ENCODE results near the gene DMAP1. TPM values are rescaled to one million over a fixed set of nuclear protein-coding genes. Genes with fewer than 3 reads are reported as not detected.

Gene DMAP1
- polyA plus RNA-seq, 3 donors, result 18.9 to 51.4 (median 21.3) TPM

DNA sequence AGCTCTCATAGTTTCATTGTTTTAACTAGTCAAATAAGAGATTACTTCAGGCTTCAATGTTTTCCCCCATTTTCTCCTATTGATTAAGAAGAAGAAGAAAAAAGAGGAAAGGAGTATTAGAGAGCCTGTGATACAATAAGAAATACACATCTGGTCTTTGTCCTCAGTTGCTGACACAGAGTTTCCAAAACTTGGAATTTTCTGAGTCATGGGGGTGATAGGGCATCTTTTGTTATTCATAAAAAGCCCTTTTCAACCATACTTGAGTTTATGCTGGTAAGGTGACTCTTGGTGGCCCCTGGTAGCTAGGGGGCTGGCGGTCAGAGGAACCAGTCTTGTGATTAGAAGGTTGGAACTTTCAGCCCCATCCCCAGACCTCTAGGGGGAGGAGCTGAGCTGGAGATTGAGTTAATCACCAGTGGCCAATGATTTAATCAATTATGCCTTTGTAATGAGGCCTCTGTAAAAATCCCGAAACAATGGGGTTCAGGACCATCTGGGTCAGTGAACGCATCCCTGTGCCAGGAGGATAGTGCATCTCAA lies 42.9 kb upstream of the DMAP1 start:
- intact Hi-C loops (cut with micrococcal nuclease), result no loop called here
- no peaks in the 10 kb centered on the region for H3K4me1 Mint-ChIP-seq
- H3K27me3 Mint-ChIP-seq (ENCODE audit: low read depth in 3 of 3), result peaks cover 0 to 7% (median 6%) of the 10 kb centered on the region in 3 donors
- H3K9ac ChIP-seq (ENCODE audit: insufficient read depth, low read length, poor library complexity, severe bottlenecking), result no peak overlapping the region
- H3K27ac Mint-ChIP-seq, result no peak overlapping the region
- no peak for DNase-seq
- peaks cover 18 to 43% (median 27%) of the 10 kb centered on the region in 7 donors for H3K9me3 Mint-ChIP-seq
- H2AFZ ChIP-seq (ENCODE audit: insufficient read depth, low read depth, low read length, poor library complexity, severe bottlenecking), result no peak overlapping the region
- WGBS (ENCODE audit: insufficient coverage), result 71% methylated on average over 2 of the region's 3 CpGs
- no peaks in the 10 kb centered on the region for H3K27me3 ChIP-seq (ENCODE audit: control insufficient read depth in 2 of 2, insufficient read depth in 2 of 2, low read length in 2 of 2)
- H3K4me3 ChIP-seq (replicated peaks in 1 of 3; ENCODE audit: low read depth in 2 of 3, low read length in 3 of 3), result no peak overlapping the region
- no peaks in the 10 kb centered on the region for H3K79me2 ChIP-seq (ENCODE audit: insufficient read depth, low read length)
- no peaks in the 10 kb centered on the region for H4K20me1 ChIP-seq (ENCODE audit: insufficient read depth, low read length)
- no peaks in the 10 kb centered on the region for H3K36me3 Mint-ChIP-seq
- TF ChIP-seq, protein P1, sequence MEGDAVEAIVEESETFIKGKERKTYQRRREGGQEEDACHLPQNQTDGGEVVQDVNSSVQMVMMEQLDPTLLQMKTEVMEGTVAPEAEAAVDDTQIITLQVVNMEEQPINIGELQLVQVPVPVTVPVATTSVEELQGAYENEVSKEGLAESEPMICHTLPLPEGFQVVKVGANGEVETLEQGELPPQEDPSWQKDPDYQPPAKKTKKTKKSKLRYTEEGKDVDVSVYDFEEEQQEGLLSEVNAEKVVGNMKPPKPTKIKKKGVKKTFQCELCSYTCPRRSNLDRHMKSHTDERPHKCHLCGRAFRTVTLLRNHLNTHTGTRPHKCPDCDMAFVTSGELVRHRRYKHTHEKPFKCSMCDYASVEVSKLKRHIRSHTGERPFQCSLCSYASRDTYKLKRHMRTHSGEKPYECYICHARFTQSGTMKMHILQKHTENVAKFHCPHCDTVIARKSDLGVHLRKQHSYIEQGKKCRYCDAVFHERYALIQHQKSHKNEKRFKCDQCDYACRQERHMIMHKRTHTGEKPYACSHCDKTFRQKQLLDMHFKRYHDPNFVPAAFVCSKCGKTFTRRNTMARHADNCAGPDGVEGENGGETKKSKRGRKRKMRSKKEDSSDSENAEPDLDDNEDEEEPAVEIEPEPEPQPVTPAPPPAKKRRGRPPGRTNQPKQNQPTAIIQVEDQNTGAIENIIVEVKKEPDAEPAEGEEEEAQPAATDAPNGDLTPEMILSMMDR (IDR thresholded peaks at IDR 0.05), result no peak
- H3K4me1 ChIP-seq (ENCODE audit: control insufficient read depth in 1 of 2, insufficient read depth in 2 of 2, low read length in 2 of 2), result no peaks in the 10 kb centered on the region
- H3K4me3 Mint-ChIP-seq, result no peak overlapping the region
- no peaks in the 10 kb centered on the region for H3K36me3 ChIP-seq (replicated peaks in 1 of 2; ENCODE audit: control insufficient read depth in 1 of 2, insufficient read depth in 2 of 2, low read length in 2 of 2)
- no peak overlapping the region for H3K27ac ChIP-seq (ENCODE audit: low read depth in 1 of 2, low read length in 2 of 2)
- H3K4me2 ChIP-seq (replicated peaks; ENCODE audit: extremely low read depth, low read length, poor library complexity, severe bottlenecking), result no peak overlapping the region
- H3K9me3 ChIP-seq (replicated peaks in 1 of 2; ENCODE audit: control insufficient read depth in 1 of 2, insufficient read depth in 1 of 2, low read length in 2 of 2), result peaks cover 11 to 16% of the 10 kb centered on the region in 2 donors

DNA sequence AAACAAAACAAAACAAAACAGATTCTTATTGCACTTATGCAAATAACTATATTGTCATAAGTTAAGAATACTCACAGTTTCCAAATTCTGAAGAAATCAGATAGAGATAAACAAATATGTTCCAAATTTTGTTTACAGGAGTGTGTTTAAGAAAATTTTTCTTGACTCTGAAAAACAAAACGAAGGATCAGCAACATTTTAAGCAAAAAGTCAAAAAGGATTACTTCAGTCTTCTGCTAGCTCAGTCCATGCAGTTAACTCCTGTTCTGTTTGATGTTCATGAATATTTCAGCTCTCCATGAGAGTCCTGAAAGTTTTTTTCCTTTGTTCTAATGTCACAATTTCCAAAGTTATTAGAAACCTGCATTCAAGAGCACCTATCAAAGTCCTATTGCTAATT lies 38.6 kb upstream of the DMAP1 start:
- intact Hi-C loops (cut with micrococcal nuclease), result no loop called here
- no peak for DNase-seq
- Mint-ChIP-seq H3K9me3 (peaks cover 10 to 32% (median 20%) of the 10 kb centered on the region in 7 donors), H3K4me3 (no peak overlapping the region), H3K27ac (no peak overlapping the region), H3K4me1 (no peaks in the 10 kb centered on the region), H3K27me3 (ENCODE audit: low read depth in 3 of 3) (peaks cover 0 to 3% (median 1%) of the 10 kb centered on the region in 3 donors), H3K36me3 (no peaks in the 10 kb centered on the region)
- no peak overlapping the region for H3K4me3 ChIP-seq (replicated peaks in 1 of 3; ENCODE audit: low read depth in 2 of 3, low read length in 3 of 3)
- no peaks in the 10 kb centered on the region for H3K4me1 ChIP-seq (ENCODE audit: control insufficient read depth in 1 of 2, insufficient read depth in 2 of 2, low read length in 2 of 2)
- H3K9ac ChIP-seq (ENCODE audit: insufficient read depth, low read length, poor library complexity, severe bottlenecking), result no peak overlapping the region
- H3K9me3 ChIP-seq (replicated peaks in 1 of 2; ENCODE audit: control insufficient read depth in 1 of 2, insufficient read depth in 1 of 2, low read length in 2 of 2), result peaks cover 6 to 16% of the 10 kb centered on the region in 2 donors
- H2AFZ ChIP-seq (ENCODE audit: insufficient read depth, low read depth, low read length, poor library complexity, severe bottlenecking), result no peak overlapping the region
- WGBS (ENCODE audit: insufficient coverage), result no CpG with 5 or more reads among the region's 1 CpG
- no peaks in the 10 kb centered on the region for H3K79me2 ChIP-seq (ENCODE audit: insufficient read depth, low read length)
- H3K27ac ChIP-seq (ENCODE audit: low read depth in 1 of 2, low read length in 2 of 2), result no peak overlapping the region
- H4K20me1 ChIP-seq (ENCODE audit: insufficient read depth, low read length), result no peaks in the 10 kb centered on the region
- H3K4me2 ChIP-seq (replicated peaks; ENCODE audit: extremely low read depth, low read length, poor library complexity, severe bottlenecking), result no peak overlapping the region
- TF ChIP-seq, protein P1 (IDR thresholded peaks at IDR 0.05), result no peak
- H3K27me3 ChIP-seq (ENCODE audit: control insufficient read depth in 2 of 2, insufficient read depth in 2 of 2, low read length in 2 of 2), result no peaks in the 10 kb centered on the region
- no peaks in the 10 kb centered on the region for H3K36me3 ChIP-seq (replicated peaks in 1 of 2; ENCODE audit: control insufficient read depth in 1 of 2, insufficient read depth in 2 of 2, low read length in 2 of 2)

Measured in CD14-positive monocyte (primary cell).